GM19043 (cell line): Measurements from ENCODE around the gene MAPK1IP1L.
"Not testable (repeated sequence)": the region's sequence is repeated elsewhere in the genome, so short reads cannot be mapped to it uniquely, and the experiment has no call there.

ENCODE experiments used
- ATAC-seq: cut with Tn5 transposase; IDR thresholded peaks from one replicate; pipeline ENCODE4 v1.9.1; 2021; ENCODE audit warnings: low read depth; ENCODE audit not compliant: unreplicated experiment

Gene MAPK1IP1L

DNA sequence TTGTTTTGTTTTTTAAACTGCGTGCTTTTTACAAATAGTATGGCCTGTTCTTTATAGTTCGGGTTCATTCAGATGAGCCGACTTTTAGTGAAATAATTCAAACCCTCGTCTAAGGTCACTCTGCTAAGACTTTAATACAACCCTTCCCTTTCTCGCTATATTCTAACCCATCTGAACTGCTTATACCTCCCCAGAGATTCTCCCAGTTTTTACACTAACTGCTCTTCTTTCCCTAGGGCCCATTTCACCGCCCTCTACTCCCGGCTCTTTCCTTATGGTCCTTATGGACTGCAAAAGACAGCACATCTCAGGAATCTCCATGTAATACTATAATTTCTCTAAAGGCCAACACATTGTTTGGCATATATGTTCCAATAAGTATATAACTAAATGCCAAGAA is 2.1 kb downstream of the MAPK1IP1L start:
- no peak for ATAC-seq

DNA sequence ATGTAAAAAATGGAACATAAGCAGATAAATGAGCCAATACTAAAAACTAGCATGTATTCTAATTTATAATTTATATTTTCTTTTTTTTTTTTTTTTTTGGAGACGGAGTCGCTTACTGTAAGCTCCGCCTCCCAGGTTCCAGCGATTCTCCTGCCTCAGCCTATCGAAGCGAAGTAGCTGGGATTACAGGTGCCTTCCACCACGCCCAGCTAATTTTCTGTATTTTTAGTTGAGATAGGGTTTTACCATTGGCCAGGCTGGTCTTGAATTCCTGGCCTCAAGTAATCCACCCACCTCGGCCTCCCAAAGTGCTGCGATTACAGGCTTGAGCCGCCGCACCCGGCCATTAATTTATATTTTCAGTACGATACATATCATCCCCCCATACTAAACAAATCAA is 2.7 kb downstream of the MAPK1IP1L start:
- no peak for ATAC-seq

DNA sequence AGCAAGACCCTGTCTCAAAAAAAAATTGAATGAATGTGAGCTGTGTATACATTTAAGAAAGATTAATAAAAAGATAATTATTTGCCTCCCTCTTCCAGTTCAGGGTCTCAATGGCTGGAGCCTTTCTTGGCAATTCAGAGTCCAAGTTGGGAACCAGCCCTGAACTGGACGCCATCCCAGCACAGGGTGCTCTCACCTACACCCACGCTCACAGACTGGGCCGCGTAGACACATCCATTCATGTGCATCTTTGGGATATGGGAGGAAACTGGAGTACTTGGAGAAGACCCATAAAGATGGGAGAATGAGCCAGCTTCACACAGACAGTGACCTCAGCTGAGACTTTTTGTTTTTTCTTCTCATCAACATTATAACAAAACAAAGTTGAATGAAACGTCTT is 6.5 kb downstream of the MAPK1IP1L start:
- no peak for ATAC-seq

DNA sequence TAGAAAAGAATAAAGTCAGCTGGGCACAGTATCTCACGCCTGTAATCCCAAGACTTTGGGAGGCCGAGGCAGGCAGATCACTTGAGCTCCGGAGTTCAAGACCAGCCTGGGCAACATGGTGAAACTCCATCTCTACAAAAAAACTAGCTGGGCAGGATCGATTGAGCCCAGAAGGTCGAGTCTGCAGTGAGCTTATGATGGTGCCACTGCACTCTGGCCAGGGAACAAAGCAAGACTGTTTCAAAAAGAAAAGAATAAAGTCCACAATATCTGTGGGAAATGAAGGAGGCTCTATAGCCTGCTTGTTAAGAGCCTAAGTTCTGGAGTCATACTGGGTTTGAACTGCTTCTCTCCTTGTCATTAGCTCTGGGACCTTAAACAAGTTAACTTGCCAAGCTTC is 7.9 kb downstream of the MAPK1IP1L start:
- no peak for ATAC-seq

DNA sequence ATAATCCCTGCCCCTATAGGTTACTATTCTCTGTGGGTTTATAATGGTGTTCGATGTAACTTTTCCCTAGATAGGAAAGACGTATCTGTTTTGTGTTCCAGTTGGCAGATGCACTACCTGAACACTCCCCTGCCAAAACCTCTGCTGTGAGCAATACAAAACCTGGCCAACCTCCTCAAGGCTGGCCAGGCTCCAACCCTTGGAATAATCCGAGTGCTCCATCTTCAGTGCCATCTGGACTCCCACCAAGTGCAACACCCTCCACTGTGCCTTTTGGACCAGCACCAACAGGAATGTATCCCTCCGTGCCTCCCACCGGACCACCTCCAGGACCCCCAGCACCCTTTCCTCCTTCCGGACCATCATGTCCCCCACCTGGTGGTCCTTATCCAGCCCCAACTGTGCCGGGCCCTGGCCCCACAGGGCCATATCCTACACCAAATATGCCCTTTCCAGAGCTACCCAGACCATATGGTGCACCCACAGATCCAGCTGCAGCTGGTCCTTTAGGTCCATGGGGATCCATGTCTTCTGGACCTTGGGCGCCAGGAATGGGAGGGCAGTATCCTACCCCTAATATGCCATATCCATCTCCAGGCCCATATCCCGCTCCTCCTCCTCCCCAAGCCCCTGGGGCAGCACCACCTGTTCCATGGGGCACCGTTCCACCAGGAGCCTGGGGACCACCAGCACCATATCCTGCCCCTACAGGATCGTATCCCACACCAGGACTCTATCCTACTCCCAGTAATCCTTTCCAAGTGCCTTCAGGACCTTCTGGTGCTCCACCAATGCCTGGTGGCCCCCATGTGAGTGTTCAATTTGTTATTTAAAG is 11.3 kb downstream of the MAPK1IP1L start:
- no peak for ATAC-seq

DNA sequence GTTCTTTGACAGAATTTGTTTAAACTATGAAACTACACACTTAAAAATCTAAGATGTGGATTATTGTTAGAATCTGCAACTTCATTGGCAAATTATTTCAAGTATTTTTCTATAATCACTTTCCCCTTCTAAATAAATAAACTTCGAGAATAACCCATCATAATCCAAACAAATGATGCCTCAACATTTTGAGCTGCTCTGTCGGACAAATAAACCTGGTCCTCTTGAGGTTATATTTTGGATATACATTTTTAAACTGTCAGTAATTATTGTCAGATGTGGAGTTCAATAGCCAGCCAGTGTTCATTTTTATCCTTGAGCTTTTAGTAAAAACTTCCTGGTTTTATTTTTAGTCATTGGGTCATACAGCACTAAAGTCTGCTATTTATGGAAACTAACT is 13.4 kb downstream of the MAPK1IP1L start:
- ATAC-seq, result not testable (repeated sequence)

DNA sequence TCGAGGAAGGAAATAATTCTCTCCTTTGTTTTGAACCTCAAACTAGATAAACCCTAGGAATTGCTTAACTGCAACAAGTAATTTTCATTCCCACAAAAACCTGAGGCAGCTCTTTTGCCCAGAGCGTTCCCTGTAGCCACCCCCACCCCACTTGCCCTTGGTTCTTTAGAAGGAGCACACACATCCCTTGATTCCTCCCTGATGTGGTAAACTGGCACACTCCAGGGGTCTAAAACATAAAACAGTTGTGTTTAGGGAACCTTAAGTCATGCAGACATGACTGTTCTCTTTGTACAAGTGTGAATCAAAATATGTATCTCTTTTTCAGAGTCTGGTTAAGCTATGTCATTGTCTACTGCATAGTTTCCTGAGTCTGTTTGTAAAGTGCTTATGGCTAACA is 14.0 kb downstream of the MAPK1IP1L start:
- no peak for ATAC-seq

DNA sequence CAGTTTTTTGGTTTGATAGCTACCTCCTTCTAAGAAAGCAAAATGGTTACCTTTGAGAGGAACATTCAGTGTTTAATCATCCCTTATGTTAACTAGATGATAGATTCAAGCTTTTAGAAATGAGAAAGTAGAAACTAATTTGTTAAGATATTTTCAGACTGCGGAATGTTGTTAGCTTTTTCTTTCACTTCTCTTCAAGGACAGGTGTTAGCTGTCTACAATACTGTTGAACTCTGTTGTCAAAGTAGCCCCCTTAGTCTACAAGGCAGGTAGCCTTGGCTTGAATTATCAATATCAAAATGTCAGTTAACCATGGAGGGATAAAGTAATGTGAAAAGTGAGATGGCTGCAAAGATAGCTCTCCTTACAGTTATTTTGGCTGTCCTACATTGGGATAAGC is 14.8 kb downstream of the MAPK1IP1L start:
- no peak for ATAC-seq

DNA sequence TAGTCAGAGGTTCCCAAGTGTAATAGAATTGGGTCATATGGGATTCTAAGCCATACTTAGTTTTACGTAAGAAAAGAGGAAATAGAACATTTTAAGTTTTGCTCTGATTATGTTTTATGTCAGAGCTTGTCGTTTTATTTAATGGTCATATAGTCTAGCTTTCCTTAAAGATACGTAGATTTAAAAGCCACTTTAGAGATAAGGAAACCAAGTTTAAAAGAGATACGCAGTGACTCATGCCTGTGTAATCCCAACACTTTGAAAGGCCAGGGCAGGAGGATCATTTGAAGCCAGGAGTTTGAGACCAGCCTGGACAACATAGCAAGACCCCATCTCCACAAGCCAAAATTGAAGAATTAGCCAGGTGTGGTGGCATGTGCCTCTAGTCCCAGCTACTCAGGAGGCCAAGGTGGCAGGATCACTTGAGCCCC is 19.5 kb downstream of the MAPK1IP1L start:
- ATAC-seq, result no peak

DNA sequence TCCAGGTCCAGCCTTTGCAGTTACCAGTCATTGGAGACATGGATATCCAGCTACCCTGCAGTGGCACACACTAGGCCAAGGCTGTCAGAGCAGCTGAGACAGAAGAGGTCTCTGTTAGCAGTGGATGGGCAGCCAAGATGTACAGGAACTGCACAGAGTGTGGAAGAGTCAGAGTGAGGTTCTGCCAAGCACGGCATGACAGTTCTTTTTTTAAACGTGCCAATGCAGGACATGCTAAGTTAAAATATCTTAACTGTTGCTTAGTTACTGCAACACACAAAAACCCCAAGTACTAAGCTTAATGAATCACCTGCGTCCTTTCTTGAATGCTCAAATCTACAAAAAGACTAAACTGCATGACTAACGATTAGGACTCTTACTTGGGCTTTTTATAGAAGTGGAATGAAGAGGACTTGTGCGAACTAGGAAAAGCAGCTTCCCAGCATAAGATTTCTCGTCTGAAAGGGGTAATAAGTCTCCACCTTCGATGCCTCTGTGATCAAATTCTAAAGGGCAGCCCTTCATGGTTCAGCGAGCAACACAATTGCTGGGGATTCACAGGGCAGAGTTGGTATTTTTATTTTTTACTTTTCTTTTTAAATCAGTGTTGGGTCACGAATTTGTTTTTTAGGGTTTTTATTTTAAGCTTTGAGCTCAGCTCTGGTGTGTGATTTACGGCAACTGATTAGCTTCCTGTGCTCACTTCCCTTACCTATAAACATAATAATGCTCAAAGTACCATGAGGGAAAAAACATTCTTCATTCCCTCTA is 20.6 kb downstream of the MAPK1IP1L start:
- ATAC-seq, result peak; percentile 38

DNA sequence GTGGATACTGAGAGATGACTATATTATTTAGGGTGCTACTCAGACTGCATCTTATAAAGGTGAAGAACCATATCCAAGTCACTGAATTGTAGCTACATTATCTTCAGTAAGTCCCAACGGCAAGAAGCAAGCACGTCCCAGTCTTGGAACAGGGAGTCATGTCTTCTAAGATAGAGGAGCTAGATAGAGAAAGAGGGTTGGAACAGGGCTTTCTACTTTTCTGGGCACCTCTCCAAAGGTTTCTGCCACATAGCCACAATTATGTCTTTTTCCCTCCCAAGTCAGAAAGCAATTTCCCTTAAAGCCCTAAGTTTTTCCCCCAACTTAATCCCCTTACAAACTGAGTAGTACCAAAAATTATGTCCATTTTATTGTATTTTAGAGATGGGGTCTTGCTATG is 22.4 kb downstream of the MAPK1IP1L start:
- no peak for ATAC-seq

DNA sequence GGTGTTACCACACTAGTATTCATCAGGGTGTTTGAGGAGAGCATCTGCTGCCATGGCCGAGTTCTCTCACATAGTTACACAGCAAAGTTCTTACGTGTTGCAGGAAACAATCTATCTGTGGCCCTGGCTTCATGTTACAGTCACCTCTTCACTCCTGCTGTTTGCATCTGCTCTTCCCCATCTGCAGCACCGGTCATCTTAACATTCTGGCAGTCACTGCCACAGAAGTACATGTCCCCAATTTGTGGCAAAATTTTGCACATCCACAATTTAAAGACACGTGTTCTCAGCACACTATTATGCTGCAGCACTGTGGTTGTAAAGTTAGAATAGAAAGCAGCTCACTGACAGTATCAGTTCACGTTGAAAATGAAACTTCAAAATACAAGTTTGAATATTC is 23.2 kb downstream of the MAPK1IP1L start:
- peak; percentile 40 for ATAC-seq

DNA sequence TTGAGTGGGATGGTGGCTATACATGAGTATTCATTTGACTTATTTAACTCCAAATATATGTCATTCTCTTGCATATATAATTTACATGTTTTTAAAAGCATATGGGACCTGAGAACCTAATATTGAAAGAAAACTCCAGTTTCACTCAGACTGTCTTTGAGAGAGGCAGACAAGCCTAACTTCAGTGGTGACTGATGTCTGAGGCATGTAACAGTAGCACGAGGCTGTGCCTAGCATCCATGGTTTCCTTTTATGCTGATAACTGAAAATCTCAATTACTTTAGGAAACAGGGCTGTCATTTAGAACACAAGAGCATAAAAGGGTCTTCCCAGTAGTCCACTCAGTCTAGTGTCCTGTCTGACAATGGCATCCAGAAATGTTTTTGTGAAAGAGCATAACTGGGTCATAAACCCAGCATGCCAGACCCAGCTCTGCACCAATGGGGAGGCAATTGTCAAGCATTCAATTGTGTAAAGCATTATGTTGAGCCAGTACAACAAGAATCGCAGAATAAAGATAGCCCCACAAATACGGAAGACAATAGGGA is 24.3 kb downstream of the MAPK1IP1L start:
- ATAC-seq, result no peak

DNA sequence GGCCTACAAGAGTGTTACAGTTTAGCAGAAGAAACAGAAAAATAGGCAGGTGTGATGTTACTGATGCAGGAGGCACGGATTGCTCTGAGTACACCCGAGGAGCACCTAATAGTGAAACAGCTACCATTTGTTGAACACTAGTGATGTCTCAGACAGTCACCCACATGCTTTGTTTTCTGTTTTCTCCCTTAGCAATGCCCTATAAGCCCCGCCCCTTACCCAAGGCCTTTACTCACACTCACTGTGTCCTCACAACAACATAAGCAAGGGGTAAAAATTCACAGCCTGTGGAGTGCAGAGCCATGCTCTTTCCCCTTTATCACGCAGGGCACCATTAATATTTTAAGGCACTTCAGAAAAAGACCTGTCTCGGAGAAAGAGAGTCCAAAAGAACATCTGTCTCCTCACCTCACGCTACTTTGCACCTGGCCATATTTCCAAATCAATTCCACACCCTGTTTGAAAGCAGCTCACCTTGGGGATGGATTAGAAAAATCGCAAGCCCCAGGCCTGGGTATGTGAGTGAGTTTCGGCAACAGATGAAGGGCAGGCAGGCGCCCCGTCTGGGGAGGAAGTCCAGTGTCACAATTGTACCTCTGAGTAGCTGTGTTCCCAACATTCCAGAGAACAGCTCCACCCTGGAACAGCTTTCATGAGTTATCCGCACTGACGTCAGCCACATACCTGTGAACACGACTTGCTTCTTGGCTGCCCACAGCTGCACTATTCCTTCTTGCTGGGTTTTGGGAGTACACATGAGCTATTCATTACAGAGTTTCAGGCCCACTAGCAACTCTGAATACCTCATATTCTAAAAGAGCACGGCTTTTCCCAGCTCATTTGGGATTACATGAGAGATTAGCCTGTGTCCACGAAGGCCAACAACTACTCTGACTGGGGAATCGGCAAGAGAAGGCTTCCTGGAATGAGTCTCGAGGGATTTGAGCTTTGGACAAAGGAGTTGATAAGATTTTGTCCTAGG is 26.0 kb downstream of the MAPK1IP1L start:
- ATAC-seq, result no peak

DNA sequence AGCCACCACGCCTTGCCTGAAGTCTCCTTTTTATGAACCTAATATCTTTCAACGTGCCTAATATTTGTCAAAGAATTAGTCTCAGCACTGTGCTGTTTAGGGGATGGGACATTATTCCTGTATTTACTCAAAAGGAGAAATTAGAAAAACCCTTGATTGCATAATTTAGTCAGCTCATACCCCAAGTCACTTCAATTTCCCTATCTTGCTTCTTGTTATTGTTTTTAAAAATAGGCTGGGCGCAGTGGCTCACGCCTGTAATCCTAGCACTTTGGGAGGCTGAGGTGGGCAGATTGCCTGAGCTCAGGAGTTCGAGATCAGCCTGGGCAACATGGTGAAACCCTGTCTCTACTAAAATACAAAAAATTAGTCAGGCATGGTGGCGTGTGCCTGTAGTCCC is 28.5 kb downstream of the MAPK1IP1L start:
- ATAC-seq, result not testable (repeated sequence)

DNA sequence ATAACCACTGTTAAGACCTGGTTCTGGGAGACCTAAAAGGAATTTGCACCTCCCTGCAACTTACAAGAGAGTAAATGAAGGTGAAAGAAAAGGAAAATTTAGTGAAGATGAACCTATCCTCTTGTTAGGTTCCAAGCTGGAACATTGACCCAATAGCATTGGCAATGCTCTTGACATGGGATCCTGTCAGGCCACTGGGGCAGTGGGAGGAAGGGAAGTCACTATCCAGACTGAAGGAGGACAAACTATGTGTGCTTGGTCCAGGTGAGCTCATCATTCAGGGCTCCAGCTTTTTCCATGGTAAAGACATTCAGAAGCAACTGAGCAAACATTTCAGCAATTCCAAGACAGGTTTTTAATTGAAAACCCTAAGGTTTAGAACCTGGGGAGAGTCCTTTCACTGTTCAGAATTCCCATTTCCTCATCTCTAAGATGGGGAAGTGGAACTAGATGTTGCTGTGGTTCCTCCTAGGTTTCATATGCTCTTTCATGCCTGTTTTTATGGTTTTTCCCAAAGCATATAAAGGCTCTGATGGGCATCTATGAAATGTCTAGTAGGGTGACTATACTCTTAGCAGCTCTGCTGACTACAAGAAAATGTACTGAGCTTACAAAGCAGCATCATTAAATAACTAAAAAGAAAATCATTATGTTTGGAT is 33.1 kb downstream of the MAPK1IP1L start:
- ATAC-seq, result no peak

DNA sequence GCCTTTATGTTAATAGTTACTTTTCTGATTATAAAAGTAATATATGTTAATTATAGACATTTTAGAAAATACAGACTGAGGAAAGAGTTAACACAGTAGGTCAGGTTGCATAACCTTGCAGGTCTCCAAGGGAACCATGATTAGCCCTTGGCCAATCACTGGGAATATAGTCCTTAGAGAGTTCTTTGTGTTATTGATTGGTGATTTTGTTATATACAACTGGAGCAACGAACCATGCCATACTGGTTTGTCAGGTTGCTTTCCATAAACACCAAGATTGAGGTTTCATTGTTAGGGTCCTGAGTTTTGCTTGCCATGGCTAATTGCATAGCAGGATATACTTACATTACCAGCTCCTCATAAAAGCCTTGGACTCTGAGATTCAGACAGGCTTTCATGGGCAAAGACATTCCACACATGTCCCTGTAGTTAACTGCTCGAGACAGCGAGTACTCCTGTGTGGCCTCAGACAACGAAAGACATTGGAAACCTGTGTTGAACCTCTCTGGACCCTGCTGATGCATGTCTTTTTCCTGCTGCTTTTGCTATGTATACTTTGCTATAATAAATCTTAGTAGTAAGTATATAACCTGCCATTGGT is 33.7 kb downstream of the MAPK1IP1L start:
- no peak for ATAC-seq

DNA sequence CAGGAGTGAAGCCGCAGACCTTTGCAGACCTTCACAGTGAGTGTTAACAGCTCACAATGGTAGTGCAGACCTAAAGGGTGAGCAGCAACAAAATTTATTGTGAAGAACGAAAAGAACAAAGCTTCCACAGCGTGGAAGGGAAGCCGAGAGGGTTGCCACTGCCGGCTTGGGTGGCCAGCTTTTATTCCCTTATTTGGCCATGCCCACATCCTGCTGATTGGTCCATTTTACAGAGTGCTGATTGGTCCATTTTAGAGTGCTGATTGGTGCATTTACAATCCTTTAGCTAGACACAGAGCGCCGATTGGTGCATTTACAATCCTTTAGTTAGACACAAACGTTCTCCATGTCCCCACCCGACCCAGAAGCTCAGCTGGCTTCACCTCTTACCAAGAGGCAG is 35.5 kb downstream of the MAPK1IP1L start:
- ATAC-seq, result no peak

DNA sequence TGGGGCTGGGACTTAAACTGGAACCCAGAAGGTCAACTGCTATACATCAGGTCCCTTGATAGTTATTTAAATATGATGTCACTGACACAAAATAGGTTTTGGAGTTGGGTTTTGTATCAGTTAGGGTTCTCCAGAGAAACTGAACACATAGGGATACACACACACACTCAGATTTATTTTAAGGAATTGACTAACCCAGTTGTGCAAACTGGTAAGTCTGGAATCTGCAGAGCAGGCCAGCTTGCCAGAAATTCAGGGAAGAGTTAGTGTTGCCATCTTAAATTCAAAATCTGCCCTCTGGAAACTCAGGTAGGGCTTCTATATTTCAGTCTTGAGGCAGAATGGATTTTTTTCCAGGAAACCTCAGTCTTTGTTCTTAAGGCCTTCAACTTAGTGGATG is 36.9 kb downstream of the MAPK1IP1L start:
- no peak for ATAC-seq

DNA sequence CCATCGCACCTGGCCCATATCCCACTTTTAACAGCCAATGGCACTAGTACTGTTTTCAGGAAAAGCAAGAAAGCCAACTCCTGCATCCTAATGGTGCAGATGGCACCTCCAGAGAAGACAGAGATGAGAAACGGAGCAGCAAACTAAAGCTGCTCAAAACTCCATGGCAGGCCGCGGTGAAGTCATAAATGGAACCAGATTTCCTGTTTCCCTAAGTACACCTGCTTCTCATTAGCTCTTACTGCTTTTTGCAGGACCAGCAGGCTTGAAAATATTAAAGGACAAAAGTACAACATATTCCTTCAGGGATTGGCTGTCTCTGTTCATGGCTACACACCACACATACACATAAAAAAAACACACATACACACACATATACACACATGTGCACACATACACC is 40.9 kb downstream of the MAPK1IP1L start:
- ATAC-seq, result no peak
